Body of pancreas (tissue), 4 donors: ENCODE data around the gene SPOCK1.

Experiments
- POLR2A ChIP-seq, 3 donors: fragments of 450-650 bp; IDR thresholded peaks; one replicate each; pipeline ENCODE4 v1.6.1; 2016; ENCODE audit warnings: antibody characterized with exemption in 3 of 3, mild to moderate bottlenecking in 2 of 3
- TF ChIP-seq, protein P1 (sequence below), 7 experiments: fragments of 450-650 bp in 4 of 7; fragments of 200-600 bp in 3 of 7; sonication (generic) in 3 of 7; IDR thresholded peaks; one replicate each; pipeline ENCODE4 v1.5.1; 2016 to 2019; ENCODE audit warnings: antibody characterized with exemption in 7 of 7

DNA sequence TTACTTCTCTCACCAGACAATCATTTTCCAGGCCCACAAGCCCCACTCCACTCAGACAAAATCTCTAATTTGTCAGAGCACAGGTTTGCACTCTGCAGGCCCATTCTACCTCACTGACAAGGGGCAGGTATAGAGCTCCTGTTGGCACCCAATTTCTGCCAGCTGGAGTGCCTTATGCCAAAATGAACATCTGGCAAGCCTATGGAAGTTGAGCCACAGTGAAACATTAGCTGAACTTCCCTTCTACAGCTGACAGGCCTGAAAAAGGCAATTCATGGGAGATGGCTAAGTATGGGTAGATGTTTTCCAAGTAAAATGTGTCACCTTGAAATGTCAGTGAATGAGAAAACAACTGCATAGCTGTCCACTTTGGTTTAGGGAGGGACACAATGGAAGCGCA, 87.0 kb downstream of the SPOCK1 start:
- TF ChIP-seq, protein P1, sequence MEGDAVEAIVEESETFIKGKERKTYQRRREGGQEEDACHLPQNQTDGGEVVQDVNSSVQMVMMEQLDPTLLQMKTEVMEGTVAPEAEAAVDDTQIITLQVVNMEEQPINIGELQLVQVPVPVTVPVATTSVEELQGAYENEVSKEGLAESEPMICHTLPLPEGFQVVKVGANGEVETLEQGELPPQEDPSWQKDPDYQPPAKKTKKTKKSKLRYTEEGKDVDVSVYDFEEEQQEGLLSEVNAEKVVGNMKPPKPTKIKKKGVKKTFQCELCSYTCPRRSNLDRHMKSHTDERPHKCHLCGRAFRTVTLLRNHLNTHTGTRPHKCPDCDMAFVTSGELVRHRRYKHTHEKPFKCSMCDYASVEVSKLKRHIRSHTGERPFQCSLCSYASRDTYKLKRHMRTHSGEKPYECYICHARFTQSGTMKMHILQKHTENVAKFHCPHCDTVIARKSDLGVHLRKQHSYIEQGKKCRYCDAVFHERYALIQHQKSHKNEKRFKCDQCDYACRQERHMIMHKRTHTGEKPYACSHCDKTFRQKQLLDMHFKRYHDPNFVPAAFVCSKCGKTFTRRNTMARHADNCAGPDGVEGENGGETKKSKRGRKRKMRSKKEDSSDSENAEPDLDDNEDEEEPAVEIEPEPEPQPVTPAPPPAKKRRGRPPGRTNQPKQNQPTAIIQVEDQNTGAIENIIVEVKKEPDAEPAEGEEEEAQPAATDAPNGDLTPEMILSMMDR (IDR thresholded peaks at IDR 0.05), result no peak
- TF ChIP-seq POLR2A (IDR thresholded peaks at IDR 0.05), result no peak
